ENCODE results near the gene SVIL.
"Not testable (repeated sequence)": the region's sequence is repeated elsewhere in the genome, so short reads cannot be mapped to it uniquely, and the experiment has no call there.

Gene SVIL

DNA sequence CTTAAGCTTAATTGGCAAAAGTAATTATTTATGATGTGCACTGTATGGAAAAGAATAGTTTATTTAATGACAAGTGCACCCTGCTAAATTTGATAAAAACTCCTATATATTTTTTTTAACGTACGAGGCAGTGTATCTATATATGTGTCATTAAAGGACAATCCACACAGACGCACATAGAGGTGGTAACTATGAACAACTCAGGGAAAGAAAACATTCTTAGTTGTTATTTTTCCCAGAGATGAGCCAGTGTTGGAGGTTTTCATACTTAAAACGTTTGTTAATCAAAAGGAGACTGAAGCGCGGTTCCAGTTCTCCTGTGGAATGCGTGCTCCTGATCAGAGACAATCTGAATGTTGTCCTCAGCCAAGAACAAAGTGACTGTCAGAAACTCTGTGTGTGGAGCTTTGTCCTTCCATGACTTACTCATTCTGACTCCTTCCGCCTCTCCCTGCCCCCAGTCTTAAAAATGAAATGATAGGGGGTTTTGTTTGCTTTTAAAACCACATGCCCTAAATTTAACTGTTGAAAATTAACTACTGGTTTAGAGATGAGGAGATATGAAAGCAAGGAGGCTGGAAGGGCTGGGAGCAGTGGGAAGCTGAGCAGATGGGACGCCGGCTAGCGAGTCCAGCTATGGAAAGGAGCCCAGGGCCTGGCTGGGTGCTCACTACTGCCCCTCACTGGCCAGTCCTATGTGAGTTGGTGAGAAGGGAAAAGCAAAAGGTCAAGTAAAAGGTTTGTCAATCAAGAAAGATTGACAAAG lies 99.6 kb downstream of the SVIL start:
- no peak for DNase-seq

DNA sequence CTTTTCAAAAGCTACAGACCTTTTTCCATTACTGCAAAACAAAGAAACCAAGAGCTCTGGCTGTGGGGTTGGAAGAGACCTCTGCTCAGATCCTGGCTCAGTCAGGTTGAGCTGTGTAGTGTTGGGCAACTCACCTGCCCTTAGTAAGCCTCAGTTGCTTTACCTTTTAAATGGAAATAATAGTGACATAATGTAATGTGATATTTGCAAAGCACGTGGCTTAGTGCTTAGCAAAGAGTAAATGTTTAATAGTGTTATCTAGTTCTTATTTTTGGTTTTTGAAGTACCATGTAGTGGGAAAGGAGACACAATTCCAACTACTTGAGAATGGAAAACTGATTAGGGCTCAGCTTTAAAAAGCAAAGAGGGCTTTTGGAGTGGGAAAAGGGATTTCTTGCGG lies 100.2 kb downstream of the SVIL start:
- no peak for DNase-seq

DNA sequence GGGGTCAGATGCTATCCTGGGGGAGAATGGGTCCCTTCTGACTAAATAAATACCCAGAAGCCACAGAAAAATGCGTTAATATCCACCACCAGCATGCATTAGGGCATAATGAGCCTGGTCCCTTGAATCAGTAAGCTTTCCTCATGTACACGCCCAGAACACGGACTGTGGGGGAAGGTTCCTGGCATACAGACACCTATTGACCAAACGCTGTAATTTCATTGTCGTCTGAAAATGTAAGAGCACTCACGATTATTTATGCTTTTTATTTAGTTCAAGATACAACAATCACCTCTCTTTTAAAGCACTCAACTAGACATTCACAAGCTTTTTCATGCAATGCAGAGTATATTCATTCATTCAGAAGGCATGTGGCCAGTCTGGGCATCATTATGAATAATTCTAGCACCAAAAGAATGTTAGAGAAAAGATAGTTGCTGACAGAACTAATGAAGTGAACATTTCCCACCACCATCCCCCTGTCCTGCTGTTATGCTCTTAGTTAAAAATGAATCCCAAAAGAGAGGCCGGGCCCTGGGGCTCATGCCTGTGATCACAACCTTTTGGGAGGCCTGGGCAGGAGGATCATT lies 101.0 kb downstream of the SVIL start:
- DNase-seq, result no peak

DNA sequence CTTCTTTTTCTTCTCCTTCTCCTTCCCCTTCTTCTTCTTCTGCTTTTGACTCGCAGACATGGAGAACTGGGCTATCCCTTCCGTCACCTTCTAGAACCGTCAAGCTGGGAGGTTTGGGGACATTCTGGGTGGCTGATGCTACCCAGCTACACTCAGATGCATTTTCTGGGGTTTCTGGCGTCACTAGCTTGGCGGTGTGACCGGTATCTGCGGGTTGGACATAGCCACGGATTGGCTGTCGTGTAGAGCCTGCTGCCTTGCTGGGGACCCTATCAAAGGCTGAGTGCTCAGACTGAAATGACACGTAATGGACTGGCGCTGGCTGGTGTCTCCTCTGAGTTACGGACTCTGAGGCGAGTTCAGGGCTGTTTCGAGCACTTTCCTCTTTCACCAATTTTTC lies 101.7 kb downstream of the SVIL start:
- no peak for DNase-seq

DNA sequence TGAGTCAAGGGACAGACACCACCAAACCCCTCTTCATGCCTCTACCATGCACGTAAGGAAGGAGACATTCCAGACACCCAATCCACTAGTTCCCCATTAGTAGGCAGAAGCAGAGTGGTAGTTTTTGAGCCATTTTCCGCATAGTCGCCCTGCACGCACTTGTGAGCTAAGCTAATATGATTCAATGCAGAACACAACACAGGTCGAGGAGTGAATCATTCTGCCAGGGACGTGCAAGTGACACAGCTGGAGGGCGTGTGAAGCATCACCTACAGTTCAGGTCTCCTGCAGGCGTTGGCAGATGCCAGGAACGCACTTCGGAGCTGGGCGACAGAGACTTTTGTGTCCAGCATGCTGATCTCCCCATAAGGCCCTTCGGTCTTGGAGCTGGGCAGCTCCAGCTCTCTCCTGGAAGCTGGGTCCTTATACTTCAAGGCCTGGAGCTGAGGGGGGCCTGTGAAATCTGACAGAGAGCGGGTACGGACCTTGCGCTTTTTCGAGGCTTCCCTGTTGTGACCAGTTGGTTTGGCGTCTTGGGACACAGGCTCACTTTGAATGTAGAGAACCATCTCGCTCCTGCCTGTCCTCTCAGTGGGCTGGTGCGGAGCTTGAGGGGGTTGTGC lies 102.4 kb downstream of the SVIL start:
- no peak for DNase-seq

DNA sequence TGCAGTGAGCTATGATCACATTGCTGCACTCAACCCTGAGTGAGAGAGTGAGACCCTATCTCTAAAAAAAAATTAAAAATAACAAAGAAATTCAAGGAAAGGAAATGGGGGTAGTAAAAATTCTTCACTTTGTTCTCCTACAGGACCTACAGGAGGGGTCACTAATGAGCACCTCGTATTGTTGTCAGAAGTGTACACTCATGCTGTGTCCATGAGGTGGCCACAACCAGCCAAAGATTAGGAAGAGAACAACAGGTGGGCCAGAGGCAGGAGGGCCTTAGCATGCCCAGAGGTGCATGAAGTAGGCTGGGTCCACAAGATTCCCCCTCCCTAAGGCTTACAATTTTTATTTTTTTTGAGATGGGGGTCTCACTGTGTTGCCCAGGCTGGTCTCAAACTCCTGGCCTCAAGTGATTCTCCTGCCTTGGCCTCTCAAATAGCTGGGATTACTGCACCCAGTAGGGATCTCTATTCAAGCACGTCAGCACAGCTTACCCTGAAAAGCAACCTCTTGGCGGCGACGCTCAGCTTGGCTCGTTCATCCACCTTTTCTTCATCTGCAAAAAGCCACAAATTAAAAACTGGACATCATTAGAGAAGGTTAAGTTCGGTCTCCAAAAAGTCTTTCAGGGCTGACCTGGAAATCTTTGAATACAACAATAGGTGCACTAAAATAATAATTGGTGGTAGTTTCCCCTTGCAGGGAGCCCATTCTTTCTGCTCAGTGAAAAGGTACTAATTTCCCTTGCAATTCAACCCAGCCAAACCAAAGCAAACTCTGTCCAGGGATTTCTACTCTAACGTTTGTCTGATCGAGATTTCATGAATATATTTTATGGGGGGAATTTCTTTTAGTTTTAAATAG lies 104.4 kb downstream of the SVIL start:
- DNase-seq, result no peak

DNA sequence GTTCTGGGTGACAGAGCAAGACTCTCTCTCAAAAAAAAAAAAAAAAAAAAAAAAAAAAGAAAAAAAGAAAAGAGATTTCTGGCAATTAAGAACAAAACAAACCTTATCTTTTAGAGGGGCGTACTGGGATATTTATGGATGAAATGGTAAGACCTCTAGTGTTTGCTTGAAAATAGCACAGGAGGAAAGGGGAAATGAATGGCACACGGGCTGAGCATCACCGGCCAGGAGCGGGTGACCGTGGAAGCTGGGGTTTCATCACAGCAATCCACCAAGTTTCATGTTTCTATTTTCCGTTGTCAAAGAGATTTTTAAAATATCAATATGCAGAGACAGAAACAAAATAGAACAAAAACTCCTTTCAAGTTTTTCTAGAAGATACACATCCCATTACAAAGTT lies 105.6 kb downstream of the SVIL start:
- no peak for DNase-seq

DNA sequence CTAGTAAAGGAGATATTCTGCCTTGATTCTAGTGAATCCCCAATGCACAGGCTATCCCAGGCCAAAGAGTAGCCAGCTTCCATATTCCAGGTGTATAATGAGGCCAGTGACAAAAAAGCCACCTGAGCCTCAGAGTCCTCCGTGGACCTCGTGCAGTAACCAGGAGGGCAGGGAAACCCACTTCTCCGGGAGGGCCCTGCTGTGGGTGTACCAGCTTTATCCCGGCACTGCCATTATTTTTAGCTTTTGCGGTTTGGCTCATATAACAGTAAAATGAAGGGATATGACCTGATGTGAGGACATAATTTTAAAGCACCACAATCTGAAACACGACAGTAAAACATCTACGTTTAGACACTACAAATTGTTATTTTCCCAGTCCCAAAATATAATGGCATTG lies 109.0 kb downstream of the SVIL start:
- DNase-seq, result no peak

DNA sequence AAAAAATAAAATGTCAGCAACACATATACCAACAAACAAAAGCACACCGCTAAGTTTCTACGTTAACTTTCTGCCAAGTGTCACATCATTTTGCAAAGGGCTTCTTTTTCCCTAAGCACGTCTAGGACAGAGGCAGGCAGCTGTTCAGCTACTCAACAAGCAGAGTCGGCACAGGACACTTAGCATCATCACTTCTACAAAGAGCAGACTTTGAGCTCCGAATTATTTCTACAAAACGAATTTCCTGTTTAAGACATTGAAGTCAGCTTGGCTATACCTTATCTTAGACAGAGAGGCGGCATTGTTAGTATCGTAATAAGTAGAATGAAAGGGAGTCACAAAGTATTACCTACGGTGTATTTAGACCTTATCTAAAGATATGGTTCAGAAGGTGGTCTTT lies 110.1 kb downstream of the SVIL start:
- no peak for DNase-seq

DNA sequence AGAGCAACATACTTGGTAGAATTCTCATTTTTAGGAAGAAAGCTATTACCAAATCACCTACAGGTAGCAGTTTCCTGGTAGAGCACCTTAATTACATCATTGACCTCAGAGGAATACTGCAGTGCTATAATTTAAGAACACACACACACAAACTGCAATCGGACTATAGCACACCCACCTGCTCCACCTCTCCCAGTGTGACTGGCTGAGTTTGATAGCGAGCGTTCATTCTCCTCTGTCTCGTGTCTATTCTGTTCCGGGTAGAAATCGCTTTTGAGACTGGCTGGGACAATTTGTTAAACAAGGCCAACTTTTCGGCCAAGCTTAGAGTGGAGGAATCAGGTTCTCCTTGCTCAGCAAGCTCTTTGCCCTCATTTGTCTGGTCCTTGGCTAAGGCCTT lies 110.5 kb downstream of the SVIL start:
- no peak for DNase-seq

DNA sequence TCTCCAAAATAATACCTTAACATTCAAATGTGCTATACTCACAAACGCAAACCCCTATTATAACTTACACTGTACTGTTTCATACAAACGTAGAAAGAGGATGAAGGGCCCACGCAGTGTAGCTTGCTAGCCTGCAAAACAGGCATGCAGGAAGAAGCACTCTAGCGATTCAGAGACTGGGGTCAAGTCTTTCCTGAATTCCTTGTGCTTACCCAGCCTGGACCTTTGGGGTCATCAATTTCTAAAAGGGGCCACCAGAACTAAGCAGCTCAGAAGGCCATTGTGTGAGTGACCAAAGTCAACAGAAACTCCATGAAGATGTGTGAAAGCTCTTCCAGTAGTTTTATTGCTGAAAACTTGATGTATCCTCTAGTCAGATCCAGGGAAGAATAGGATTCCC lies 111.9 kb downstream of the SVIL start:
- no peak for DNase-seq

DNA sequence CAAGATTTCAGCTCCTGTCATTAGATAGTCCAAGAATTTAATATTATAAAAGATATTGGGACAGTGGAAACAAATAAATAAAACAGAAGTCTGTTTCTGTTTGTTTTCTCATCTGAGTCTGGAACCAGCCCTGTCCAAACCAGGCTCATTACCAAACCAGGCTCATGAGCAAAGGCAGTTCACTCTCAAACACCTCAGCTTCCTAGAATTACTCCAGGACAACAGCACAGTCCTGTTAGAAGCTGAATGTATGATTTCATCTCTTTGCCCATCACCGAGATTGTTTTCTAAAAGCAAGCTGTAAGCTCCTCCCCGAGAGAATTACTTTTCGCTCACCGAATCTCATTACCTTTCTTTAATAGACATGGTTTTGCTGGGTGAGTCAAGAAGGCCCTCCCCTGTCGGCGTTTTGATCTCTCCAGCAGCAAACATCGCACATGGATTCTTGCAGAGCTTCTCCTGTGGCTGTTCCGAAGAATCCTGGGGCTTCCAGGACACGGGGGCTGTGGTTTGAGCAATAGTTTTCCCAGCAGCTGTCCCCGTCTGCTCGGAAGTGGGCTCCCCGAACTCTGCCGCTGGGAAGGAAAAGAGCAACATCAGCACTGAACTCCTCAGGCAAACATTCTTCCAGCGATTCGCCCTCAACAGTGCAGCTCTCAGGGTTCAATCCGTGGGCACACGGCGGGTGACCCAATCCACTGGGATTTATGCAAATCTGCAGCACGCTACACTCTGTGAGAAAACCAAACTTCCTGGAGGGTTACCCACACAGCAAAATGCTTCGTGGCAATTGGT lies 112.5 kb downstream of the SVIL start:
- no peak for DNase-seq

DNA sequence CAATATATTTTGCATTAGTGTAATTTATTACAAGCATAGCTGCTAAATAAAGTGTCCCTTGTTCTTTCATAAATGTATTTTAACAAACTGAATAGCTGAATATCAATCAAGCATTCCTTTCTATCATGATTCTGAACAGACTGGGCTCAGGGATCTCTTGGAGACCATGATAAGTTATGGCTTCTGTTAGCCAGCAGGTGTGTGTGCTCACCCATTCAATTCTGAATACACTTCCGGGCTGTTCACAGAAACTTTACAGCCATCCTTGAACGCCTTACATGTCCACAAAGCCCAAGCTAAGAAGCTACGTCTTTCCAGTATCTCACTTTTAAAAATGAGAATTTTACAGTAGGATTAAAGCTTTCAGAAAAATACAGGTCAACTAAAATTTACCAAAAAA lies 115.1 kb downstream of the SVIL start:
- no peak for DNase-seq

DNA sequence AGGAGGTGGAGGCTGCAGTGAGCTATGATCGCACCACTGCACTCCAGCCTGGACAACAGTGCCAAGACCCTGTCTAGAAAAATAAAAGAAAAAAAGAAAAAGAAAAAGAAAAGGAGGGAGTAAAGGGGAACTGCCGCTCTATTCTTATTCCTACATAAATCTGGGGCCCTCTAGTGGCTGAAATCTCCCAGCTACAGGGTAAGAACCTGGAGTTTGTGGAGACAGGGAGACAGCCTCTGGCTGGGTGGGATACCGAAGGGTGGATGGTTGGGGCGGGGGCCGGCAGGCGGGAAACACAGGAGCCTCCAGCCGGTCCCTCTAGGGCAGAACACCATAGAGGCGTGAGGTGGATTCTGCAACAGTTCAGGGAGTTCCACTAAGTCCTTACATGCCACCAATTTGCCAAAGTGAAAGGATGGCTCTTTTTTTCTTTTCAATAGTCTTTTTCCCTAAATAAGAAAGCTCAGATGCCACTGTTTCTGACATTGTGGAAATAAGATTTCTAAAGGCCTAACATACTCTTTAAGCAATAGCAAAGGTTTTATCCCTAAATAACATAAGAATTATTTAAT lies 117.3 kb downstream of the SVIL start:
- no peak for DNase-seq

DNA sequence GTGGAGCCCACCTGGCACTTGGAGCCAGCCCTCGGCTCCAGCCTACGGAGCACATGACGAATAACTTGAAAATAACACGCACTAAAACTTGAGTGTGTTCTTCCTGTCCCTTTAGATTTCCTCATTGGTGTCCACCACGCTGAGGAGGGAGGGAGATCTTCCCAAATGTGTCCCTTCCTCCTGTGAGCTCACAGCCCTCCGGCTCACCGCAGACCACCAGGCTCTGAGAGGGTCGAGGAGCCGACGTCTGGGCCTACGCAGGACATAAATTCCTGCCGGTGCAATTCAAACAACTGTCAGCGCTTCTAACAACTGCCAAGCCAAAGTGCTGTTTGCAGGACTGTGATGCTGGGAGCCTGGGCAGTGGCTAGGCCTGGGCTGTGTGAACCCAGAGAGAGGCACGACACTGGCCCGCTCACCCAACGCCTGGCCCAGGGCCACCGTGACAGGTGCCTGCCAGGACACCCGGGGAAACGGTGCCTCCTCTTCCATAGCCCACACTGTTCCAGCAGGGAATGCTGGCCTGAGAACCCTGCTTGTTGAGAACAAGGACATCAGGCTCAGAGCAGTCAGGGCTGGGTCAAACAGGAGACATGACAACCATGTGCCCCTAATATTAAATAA lies 118.3 kb downstream of the SVIL start:
- not testable (repeated sequence) for DNase-seq

DNA sequence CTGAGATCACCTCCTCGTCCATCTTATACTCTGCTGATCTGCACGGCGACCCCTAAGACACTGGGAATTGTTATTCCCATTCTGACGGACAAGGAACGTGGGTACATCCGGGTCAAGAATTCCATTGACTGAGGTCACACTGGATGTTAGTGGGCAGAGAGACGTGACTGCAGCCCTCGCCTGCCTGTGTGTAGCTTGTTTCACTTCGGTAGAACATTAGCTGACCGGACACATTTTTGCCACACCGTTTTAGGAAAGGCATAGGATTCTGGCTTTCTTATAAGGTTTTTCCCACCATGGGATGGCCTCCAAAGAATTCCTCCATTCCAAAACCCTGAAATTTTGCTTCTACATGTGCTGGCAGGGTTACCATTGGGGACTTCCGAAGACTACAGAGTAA lies 118.9 kb downstream of the SVIL start:
- not testable (repeated sequence) for DNase-seq

DNA sequence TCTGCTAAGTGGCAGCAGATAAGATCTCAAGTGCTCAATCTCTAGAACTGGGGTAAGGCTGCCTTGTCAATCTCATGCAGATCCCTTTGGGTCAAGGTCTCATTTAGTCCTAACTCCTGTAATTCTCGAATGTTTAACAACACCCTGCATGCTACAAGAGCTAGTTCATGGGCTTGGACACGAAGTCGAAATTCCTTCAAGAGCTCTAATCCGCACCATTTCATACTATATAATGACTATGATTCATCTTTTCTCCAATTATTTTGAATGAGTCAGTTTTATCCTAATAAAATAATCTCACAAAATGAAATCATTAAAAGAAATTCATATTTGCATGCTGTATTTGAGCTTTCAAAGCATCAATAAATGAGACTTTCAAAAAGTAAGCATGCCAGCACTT lies 119.7 kb downstream of the SVIL start:
- not testable (repeated sequence) for DNase-seq

DNA sequence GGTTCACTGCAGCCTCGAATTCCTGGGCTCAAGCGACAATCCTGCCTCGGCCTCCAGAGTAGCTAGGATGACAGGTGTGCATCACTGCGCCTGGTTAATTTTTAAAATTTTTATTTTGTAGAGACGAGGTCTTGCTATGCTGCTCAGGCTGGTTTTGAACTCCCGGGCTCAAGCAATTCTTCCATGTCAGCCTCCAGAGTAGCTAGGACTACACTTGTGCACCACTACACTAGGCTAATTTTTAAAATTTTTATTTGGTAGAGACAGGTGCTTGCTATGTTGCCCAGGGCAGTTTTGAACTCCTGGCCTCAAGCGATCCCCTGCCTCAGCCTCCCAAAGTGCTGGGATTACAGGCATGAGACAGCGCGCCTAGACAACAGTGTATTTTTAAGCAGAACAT lies 120.5 kb downstream of the SVIL start:
- no peak for DNase-seq

DNA sequence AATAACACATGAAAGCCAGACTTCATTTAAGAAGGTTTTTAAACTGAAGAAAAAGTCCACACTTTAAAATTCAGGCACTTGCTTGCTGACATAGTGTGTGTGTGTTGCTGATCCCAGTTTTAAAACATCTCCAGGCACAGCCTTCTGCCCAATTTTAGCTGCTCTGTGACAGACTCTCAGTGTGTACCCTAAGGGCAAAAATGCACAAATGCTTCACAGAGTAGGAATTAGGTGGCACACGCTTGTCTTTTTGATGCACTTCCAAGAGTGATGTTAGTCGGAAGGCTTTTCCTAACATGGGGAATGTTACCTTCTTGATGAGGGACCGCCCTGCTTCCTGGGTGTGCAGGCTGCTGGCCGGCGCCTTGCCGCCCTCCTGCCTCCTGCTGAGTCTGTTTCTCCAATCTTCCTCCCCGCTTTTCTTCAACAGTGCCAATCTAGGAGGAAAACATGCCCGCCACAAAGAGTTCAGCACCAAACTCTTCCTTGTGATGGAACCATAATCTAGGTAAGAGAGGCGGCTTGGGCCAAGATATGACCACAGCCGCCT lies 122.3 kb downstream of the SVIL start:
- no peak for DNase-seq

DNA sequence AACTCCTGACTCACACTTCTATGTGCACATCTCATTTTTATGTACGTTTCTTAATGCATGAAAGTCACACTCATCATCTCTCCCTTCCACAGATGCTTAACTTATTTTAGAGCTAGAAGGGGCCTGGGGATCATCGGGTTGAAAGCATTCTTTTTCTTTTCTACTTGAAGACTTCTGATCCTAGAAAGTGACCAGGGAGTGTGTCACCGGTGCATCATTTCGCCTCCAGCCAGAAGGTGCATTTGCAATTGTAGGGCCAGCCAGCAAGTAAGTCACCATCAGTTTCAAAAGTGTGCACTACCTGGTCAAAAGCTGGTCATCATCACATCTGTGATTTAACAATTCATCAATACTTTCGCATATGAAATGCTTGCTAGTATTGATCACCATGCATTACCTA lies 123.0 kb downstream of the SVIL start:
- not testable (repeated sequence) for DNase-seq

DNA sequence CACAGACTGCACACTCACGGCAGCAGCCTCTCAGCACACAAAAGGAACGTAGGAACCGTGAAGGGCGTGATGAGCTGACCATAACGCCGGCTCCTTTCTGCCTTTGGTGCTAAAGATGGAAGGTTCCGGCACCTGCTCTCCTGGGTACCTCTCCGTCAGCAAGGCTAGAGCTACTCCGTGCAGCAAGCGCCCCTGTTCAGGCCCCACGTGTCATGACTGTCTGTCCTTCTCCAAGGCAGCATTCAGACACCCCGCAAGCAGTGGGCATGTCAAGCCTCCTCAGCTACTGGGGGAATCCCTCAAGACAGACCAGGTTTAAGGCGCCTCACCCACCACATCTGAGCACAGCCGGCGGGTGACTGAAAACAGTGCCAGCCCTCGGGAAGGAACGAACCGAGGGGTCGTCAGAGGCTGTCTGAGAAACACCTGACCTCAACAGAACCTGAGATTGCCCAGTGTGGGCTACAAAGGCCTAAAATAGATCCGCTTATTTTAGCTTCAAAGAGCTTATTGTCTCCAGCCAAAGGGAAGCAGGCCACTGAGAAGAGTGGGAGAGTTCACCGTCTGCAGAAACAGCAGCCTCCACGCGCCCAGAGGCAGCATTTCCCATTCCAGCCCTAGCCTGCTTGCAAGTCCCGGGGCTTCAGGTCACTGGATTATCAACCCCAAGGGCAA lies 124.2 kb downstream of the SVIL start:
- not testable (repeated sequence) for DNase-seq
